ENCODE results near the gene SLC11A2.

GRCh38 chr12:50960130-50960529, 66.1 kb downstream of the SLC11A2 start:
- TF ChIP-seq CHD1 (IDR thresholded peaks at IDR 0.05; ENCODE audit: low read depth, low read length) (no peak), FOSL1 (IDR thresholded peaks at IDR 0.05; ENCODE audit: insufficient read depth, low read depth, low read length) (no peak), CTCF (IDR thresholded peaks at IDR 0.05; ENCODE audit: control extremely low read depth in 1 of 3, insufficient read depth in 1 of 3, low read depth in 1 of 3, low read length in 3 of 3) (no peak), MAX (IDR thresholded peaks at IDR 0.05) (no peak), POLR2A (IDR thresholded peaks at IDR 0.05; ENCODE audit: control extremely low read depth in 1 of 2, low read depth in 2 of 2, low read length in 2 of 2) (no peak), EGR1 (IDR thresholded peaks at IDR 0.05; ENCODE audit: borderline replicate concordance, low read depth, low read length) (no peak), SIN3A (conservative IDR thresholded peaks at IDR 0.05 in 1 of 2, IDR thresholded peaks at IDR 0.05 in 1 of 2; ENCODE audit: low read depth in 1 of 2, low read length in 2 of 2) (no peak), TBP (IDR thresholded peaks at IDR 0.05; ENCODE audit: low read depth, low read length) (no peak), SRF (IDR thresholded peaks at IDR 0.05; ENCODE audit: low read depth, low read length) (no peak), POLR2AphosphoS5 (IDR thresholded peaks at IDR 0.05; ENCODE audit: low read depth, low read length) (no peak), TAF1 (IDR thresholded peaks at IDR 0.05; ENCODE audit: low read depth, low read length) (no peak), ZNF274 (IDR thresholded peaks at IDR 0.05; ENCODE audit: borderline replicate concordance, extremely low read depth, low read length) (no peak)

All from H1 (cell line).